K562 (cell line): Measurements from ENCODE around the gene PLEKHA8. TPM values are rescaled to one million over a fixed set of nuclear protein-coding genes. Genes with fewer than 3 reads are reported as not detected.

Source experiments
- ARID3B ChIP-seq: fragments of 250-450 bp; sonication (Bioruptor Pico); IDR thresholded peaks from 2 replicates; pipeline ENCODE4 v1.4.0; 2020; ENCODE audit warnings: borderline replicate concordance
- BACH1 ChIP-seq: fragments of 200-800 bp; sonication (Bioruptor generic); IDR thresholded peaks from 2 replicates; pipeline ENCODE4 v1.6.1; 2016; ENCODE audit warnings: missing genetic modification characterization, missing compliant biosample characterization
- BCLAF1 ChIP-seq, 2 experiments: fragments of 450-650 bp in 1 of 2; IDR thresholded peaks; 2 replicates each; pipeline ENCODE4 v1.6.1; 2011 to 2017; ENCODE audit warnings: low read depth in 2 of 2, antibody characterized with exemption in 1 of 2, borderline replicate concordance in 1 of 2, low read length in 1 of 2, mild to moderate bottlenecking in 1 of 2, mixed read lengths in 1 of 2; ENCODE audit not compliant: control insufficient read depth in 1 of 2
- C11orf30 ChIP-seq: fragments of 450-650 bp; IDR thresholded peaks from 2 replicates; pipeline ENCODE4 v1.6.1; 2016; ENCODE audit warnings: low read depth, mild to moderate bottlenecking
- CEBPB ChIP-seq: fragments of 450-650 bp; IDR thresholded peaks from 2 replicates; pipeline ENCODE4 v1.6.1; 2016; ENCODE audit warnings: missing genetic modification characterization, missing compliant biosample characterization
- CXXC5 ChIP-seq: fragments of 250-450 bp; sonication (Bioruptor Pico); IDR thresholded peaks from 2 replicates; pipeline ENCODE4 v1.8.0; 2022; ENCODE audit warnings: inconsistent platforms, mild to moderate bottlenecking, moderate library complexity
- EP300 ChIP-seq: IDR thresholded peaks from 2 replicates; pipeline ENCODE4 v1.6.1; 2012; ENCODE audit warnings: low read length, improper control_type of control experiment
- FOXA3 ChIP-seq, 2 experiments: fragments of 450-650 bp in 1 of 2; sonication (generic) in 1 of 2; formaldehyde crosslinking; IDR thresholded peaks in 1 of 2; conservative IDR thresholded peaks in 1 of 2; 2 replicates each; pipeline versions ENCODE4 v1.4.0 to v1.8.0; 2020 to 2022; ENCODE audit warnings: mild to moderate bottlenecking in 2 of 2, missing genetic modification reagents in 1 of 2
- HDAC1 ChIP-seq, 2 experiments: fragments of 450-650 bp; IDR thresholded peaks; 2 replicates each; pipeline ENCODE4 v1.6.1; 2016 to 2017; ENCODE audit warnings: inconsistent platforms in 1 of 2, mild to moderate bottlenecking in 1 of 2, moderate library complexity in 1 of 2
- LEF1 ChIP-seq: fragments of 450-650 bp; IDR thresholded peaks from 2 replicates; pipeline ENCODE4 v1.6.1; 2016; ENCODE audit warnings: mild to moderate bottlenecking
- NFIX ChIP-seq: fragments of 250-450 bp; sonication (Bioruptor Pico); IDR thresholded peaks from 2 replicates; pipeline ENCODE4 v1.4.0; 2020; ENCODE audit warnings: low read depth, mild to moderate bottlenecking, moderate library complexity
- RBM17 ChIP-seq: fragments of 200-400 bp; formaldehyde crosslinking; IDR thresholded peaks from 2 replicates; pipeline ENCODE4 v1.6.1; 2017; ENCODE audit warnings: low read depth, mild to moderate bottlenecking, low read length, borderline replicate concordance
- RCOR1 ChIP-seq, 2 experiments: IDR thresholded peaks; 2 replicates each; pipeline ENCODE4 v1.6.1; 2012; ENCODE audit warnings: low read depth in 2 of 2, low read length in 2 of 2, borderline replicate concordance in 1 of 2, improper control_type of control experiment in 1 of 2
- SIN3A ChIP-seq, 2 experiments: fragments of 150-350 bp in 1 of 2; IDR thresholded peaks; 2 replicates each; pipeline ENCODE4 v1.6.1; 2011 to 2016; ENCODE audit warnings: borderline replicate concordance in 2 of 2, low read depth in 2 of 2, low read length in 2 of 2, mild to moderate bottlenecking in 2 of 2, moderate library complexity in 2 of 2; ENCODE audit not compliant: control insufficient read depth in 1 of 2
- ZFP36 ChIP-seq: fragments of 150-350 bp; IDR thresholded peaks from 2 replicates; pipeline ENCODE4 v1.6.1; 2018; ENCODE audit warnings: low read length, low read depth; ENCODE audit not compliant: partially characterized antibody
- ZNF274 ChIP-seq: IDR thresholded peaks from 2 replicates; pipeline ENCODE4 v1.6.1; 2011; ENCODE audit warnings: low read depth, mild to moderate bottlenecking, low read length, moderate library complexity, borderline replicate concordance
- ZNF695 ChIP-seq: fragments of 450-650 bp; formaldehyde crosslinking; IDR thresholded peaks from 2 replicates; pipeline ENCODE4 v1.4.0; 2020; ENCODE audit warnings: mild to moderate bottlenecking, moderate library complexity
- polyA plus RNA-seq, 8 experiments: library from polyadenylated mRNA; depleted of rRNA in 4 of 8; stranded (reverse) in 5 of 8; unstranded in 3 of 8; fragments of >200 nt; fragmentation: Nextera tagmentation in 2 of 8; fragmentation: Illumina TruSeq in 1 of 8; extraction: Ambion mirVana in 2 of 8; extraction: Trizol in 1 of 8; gene quantifications; 2 replicates each; pipeline versions ENCODE4 v1.2.1 to v1.2.3, GENCODE V29; 2011 to 2014; ENCODE audit warnings: inconsistent platforms in 1 of 8, missing spikeins in 1 of 8
- total RNA-seq, 7 experiments: library from RNA; depleted of rRNA in 6 of 7; stranded (reverse); fragments of >200 nt in 6 of 7; fragmentation: Illumina TruSeq in 2 of 7; extraction: Trizol in 2 of 7; gene quantifications; 2 replicates each; pipeline versions ENCODE4 v1.2.1 to v1.2.3, GENCODE V29; 2011 to 2021; ENCODE audit warnings: low replicate concordance in 1 of 7
- TF ChIP-seq, protein P1 (sequence below): fragments of 450-650 bp; formaldehyde crosslinking; IDR thresholded peaks from 2 replicates; pipeline ENCODE4 v1.4.0; 2020; ENCODE audit warnings: mild to moderate bottlenecking

PLEKHA8 gene
- total and polyA plus RNA-seq, 9 of the 15 experiments (the other 6 are each of a cell fraction or from before 2014, with no cell fraction given) = 3.2 to 16.3 (median 11.8) TPM

GRCh38 chr7:30026229-30027064 is 1.8 kb upstream of the PLEKHA8 start, which contains the start of gene FKBP14 (continued):
- TF ChIP-seq HDAC1 (IDR thresholded peaks at IDR 0.05) (peak in 1 of 2 experiments; percentile 64; a peak in 1 of 4 replicates), RCOR1 (IDR thresholded peaks at IDR 0.05; ENCODE audit: borderline replicate concordance in 1 of 2, low read depth in 2 of 2, low read length in 2 of 2) (peak in 1 of 2 experiments; percentile 82; a peak in 2 of 4 replicates), C11orf30 (peak; percentile 65), CXXC5 (CRISPR knock-in tag) (peak; percentile 90), SIN3A (IDR thresholded peaks at IDR 0.05; ENCODE audit: borderline replicate concordance in 2 of 2, control insufficient read depth in 1 of 2, low read depth in 2 of 2, low read length in 2 of 2) (peak; percentile 61 to 71; a peak in 1 of 4 replicates), ZNF695 (CRISPR knock-in tag) (no peak), CEBPB (tag) (no peak), FOXA3 (CRISPR knock-in tag; conservative IDR thresholded peaks at IDR 0.05 in 1 of 2, IDR thresholded peaks at IDR 0.05 in 1 of 2) (no peak), ZNF274 (no peak), ARID3B (no peak), LEF1 (peak; percentile 27; the same call in 1 of the 2 replicates), NFIX (no peak), EP300 (0 out of 2 replicates have a peak, but pooled peaks have one; percentile 33), BCLAF1 (IDR thresholded peaks at IDR 0.05; ENCODE audit: borderline replicate concordance in 1 of 2, control insufficient read depth in 1 of 2, low read depth in 2 of 2, low read length in 1 of 2) (no peak), RBM17 (no peak), ZFP36 (no peak), BACH1 (tag) (no peak)
- TF ChIP-seq, protein P1, sequence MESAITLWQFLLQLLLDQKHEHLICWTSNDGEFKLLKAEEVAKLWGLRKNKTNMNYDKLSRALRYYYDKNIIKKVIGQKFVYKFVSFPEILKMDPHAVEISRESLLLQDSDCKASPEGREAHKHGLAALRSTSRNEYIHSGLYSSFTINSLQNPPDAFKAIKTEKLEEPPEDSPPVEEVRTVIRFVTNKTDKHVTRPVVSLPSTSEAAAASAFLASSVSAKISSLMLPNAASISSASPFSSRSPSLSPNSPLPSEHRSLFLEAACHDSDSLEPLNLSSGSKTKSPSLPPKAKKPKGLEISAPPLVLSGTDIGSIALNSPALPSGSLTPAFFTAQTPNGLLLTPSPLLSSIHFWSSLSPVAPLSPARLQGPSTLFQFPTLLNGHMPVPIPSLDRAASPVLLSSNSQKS = no peak
